Smooth muscle cell (in vitro differentiated cells): ENCODE data around the gene SMOC2. TPM values are rescaled to one million over a fixed set of nuclear protein-coding genes. Genes with fewer than 3 reads are reported as not detected.
"Not testable (repeated sequence)": the region's sequence is repeated elsewhere in the genome, so short reads cannot be mapped to it uniquely, and the experiment has no call there.

Experiments used
- DNase-seq: peaks from one replicate; lab custom pipeline; 2025; ENCODE audit not compliant: unreplicated experiment; lab: John Stamatoyannopoulos, UW
- H2AFZ ChIP-seq: fragments of 200-600 bp; sonication (generic); 2 replicates; pipeline ENCODE4 v1.6.0; 2016; ENCODE audit warnings: antibody characterized with exemption, low read depth, mild to moderate bottlenecking
- H3F3A ChIP-seq: fragments of 200-600 bp; sonication (generic); 2 replicates; pipeline ENCODE4 v1.6.0; 2017; ENCODE audit warnings: antibody characterized with exemption, low read depth
- H3K27ac ChIP-seq: fragments of 200-600 bp; sonication (generic); 2 replicates; pipeline ENCODE4 v1.5.1; 2016; ENCODE audit warnings: low read depth, mild to moderate bottlenecking
- H3K27me3 ChIP-seq: fragments of 200-600 bp; sonication (generic); 2 replicates; pipeline ENCODE4 v1.6.1; 2016; ENCODE audit warnings: low read depth, mild to moderate bottlenecking
- H3K36me3 ChIP-seq: fragments of 200-600 bp; sonication (generic); 2 replicates; pipeline ENCODE4 v1.5.1; 2016; ENCODE audit warnings: low read depth
- H3K4me1 ChIP-seq: fragments of 200-600 bp; sonication (generic); 2 replicates; pipeline ENCODE4 v1.5.1; 2016; ENCODE audit warnings: low read depth
- H3K4me2 ChIP-seq: fragments of 200-600 bp; sonication (generic); 2 replicates; pipeline ENCODE4 v1.6.0; 2016; ENCODE audit warnings: mild to moderate bottlenecking
- H3K4me3 ChIP-seq: fragments of 200-600 bp; sonication (generic); 2 replicates; pipeline ENCODE4 v1.5.1; 2016; ENCODE audit warnings: mild to moderate bottlenecking
- H3K79me2 ChIP-seq: fragments of 200-600 bp; sonication (generic); 2 replicates; pipeline ENCODE4 v1.6.0; 2016; ENCODE audit warnings: low read depth, mild to moderate bottlenecking
- H3K9ac ChIP-seq: fragments of 200-600 bp; sonication (generic); 2 replicates; pipeline ENCODE4 v1.6.0; 2016; ENCODE audit warnings: low read depth
- H3K9me3 ChIP-seq: fragments of 200-600 bp; sonication (generic); replicated peaks from 2 replicates; pipeline ENCODE4 v1.5.1; 2016; ENCODE audit warnings: low read depth
- H4K20me1 ChIP-seq: fragments of 200-600 bp; sonication (generic); 2 replicates; pipeline ENCODE4 v1.6.0; 2016; ENCODE audit warnings: low read depth
- CTCF ChIP-seq: fragments of 200-600 bp; sonication (generic); IDR thresholded peaks from 2 replicates; pipeline ENCODE4 v1.5.1; 2017; ENCODE audit warnings: borderline replicate concordance, mild to moderate bottlenecking, antibody characterized with exemption; ENCODE audit not compliant: insufficient read depth, poor library complexity, severe bottlenecking
- WGBS: methylation state at CpG from one replicate; pipeline ENCODE4 v1.1.7; 2016; ENCODE audit warnings: low lambda C conversion rate; 5-methylcytosine and 5-hydroxymethylcytosine counted together
- polyA plus RNA-seq: library from polyadenylated mRNA; unstranded; fragments of >200 nt; fragmentation: Nextera tagmentation; extraction: Ambion mirVana; gene quantifications from 2 replicates; pipeline ENCODE4 v1.2.1, GENCODE V29; 2016
- total RNA-seq: library from RNA; depleted of rRNA; stranded (reverse); fragments of >200 nt; gene quantifications from 2 replicates; pipeline ENCODE4 v1.2.3, GENCODE V29; 2014

Gene SMOC2
- total and polyA plus RNA-seq, 2 experiments from 2014 or later = 0.63 to 1.2 TPM

- no peaks in the 10 kb centered on the region for H3F3A ChIP-seq
- no peaks in the 10 kb centered on the region for H3K36me3 ChIP-seq
- WGBS = 93% methylated on average over 15 of the region's 15 CpGs
- H3K79me2 ChIP-seq = no peaks in the 10 kb centered on the region
- no peaks in the 10 kb centered on the region for H3K9me3 ChIP-seq
- no peaks in the 10 kb centered on the region for H3K4me1 ChIP-seq
- no peak overlapping the region for H3K4me2 ChIP-seq
- no peak for DNase-seq
- TF ChIP-seq CTCF = no peak
- no peak overlapping the region for H3K4me3 ChIP-seq
- no peak overlapping the region for H3K27ac ChIP-seq
- H3K27me3 ChIP-seq = no peaks in the 10 kb centered on the region
- no peaks in the 10 kb centered on the region for H4K20me1 ChIP-seq
- H3K9ac ChIP-seq = no peak overlapping the region
- no peak overlapping the region for H2AFZ ChIP-seq
These were observed 258.8 kb downstream of the SMOC2 start for GRCh38 chr6:168699631-168700295.

GRCh38 chr6:168700880-168701279, 259.9 kb downstream of the SMOC2 start:
- H3F3A ChIP-seq = no peaks in the 10 kb centered on the region

GRCh38 chr6:168703990-168704389, 263.0 kb downstream of the SMOC2 start:
- H3K9ac ChIP-seq = no peak overlapping the region
- H3F3A ChIP-seq = no peaks in the 10 kb centered on the region
- no peaks in the 10 kb centered on the region for H3K79me2 ChIP-seq
- H2AFZ ChIP-seq = no peak overlapping the region
- TF ChIP-seq CTCF = no peak
- H3K9me3 ChIP-seq = no peaks in the 10 kb centered on the region
- no peak overlapping the region for H3K4me3 ChIP-seq
- no peak for DNase-seq
- H4K20me1 ChIP-seq = no peaks in the 10 kb centered on the region
- H3K27me3 ChIP-seq = no peaks in the 10 kb centered on the region
- H3K36me3 ChIP-seq = no peaks in the 10 kb centered on the region
- whole genome bisulfite sequencing = 96% methylated on average over 16 of the region's 16 CpGs
- no peak overlapping the region for H3K27ac ChIP-seq
- no peaks in the 10 kb centered on the region for H3K4me1 ChIP-seq
- H3K4me2 ChIP-seq = no peak overlapping the region

More at GRCh38 chr6:168700880-168701279, 259.9 kb downstream of the SMOC2 start:
- Histone ChIP-seq H3K27me3 (no peaks in the 10 kb centered on the region), H3K9me3 (no peaks in the 10 kb centered on the region), H3K4me3 (no peak overlapping the region), H3K9ac (no peak overlapping the region), H3K27ac (no peak overlapping the region), H3K4me2 (no peak overlapping the region), H3K4me1 (no peaks in the 10 kb centered on the region), H3K36me3 (no peaks in the 10 kb centered on the region), H3K79me2 (no peaks in the 10 kb centered on the region), H2AFZ (no peak overlapping the region), H4K20me1 (no peaks in the 10 kb centered on the region)
- 100% methylated on average over 8 of the region's 8 CpGs for WGBS
- no peak for TF ChIP-seq CTCF
- no peak for DNase-seq

- no peaks in the 10 kb centered on the region for H3F3A ChIP-seq
- no peak for TF ChIP-seq CTCF
- H3K36me3 ChIP-seq = no peaks in the 10 kb centered on the region
- no peaks in the 10 kb centered on the region for H3K4me1 ChIP-seq
- H3K27ac ChIP-seq = no peak overlapping the region
- H2AFZ ChIP-seq = no peak overlapping the region
- H4K20me1 ChIP-seq = no peaks in the 10 kb centered on the region
- no peak for DNase-seq
- H3K27me3 ChIP-seq = no peaks in the 10 kb centered on the region
- H3K79me2 ChIP-seq = no peaks in the 10 kb centered on the region
- H3K4me3 ChIP-seq = no peak overlapping the region
- 90% methylated on average over 6 of the region's 6 CpGs for WGBS
- H3K9ac ChIP-seq = no peak overlapping the region
- H3K4me2 ChIP-seq = no peak overlapping the region
- no peaks in the 10 kb centered on the region for H3K9me3 ChIP-seq
These were observed 263.7 kb downstream of the SMOC2 start for GRCh38 chr6:168704678-168705077.

GRCh38 chr6:168705271-168705670, 264.3 kb downstream of the SMOC2 start:
- H3K9ac ChIP-seq, H3K4me1 ChIP-seq, H2AFZ ChIP-seq, H3K27me3 ChIP-seq, H3K4me3 ChIP-seq, H4K20me1 ChIP-seq, H3K27ac ChIP-seq, DNase-seq, H3K9me3 ChIP-seq, H3K4me2 ChIP-seq, H3K36me3 ChIP-seq, H3K79me2 ChIP-seq, H3F3A ChIP-seq: not testable (repeated sequence)
- 97% methylated on average over 9 of the region's 16 CpGs for WGBS
